GM23338 (cell line): ENCODE data around the gene TRIM23. TPM values are rescaled to one million over a fixed set of nuclear protein-coding genes. Genes with fewer than 3 reads are reported as not detected.

ENCODE experiments used
- ATAC-seq: fragments of 200-7000 bp; cut with Tn5 transposase; 3 replicates; pipeline ENCODE4 v1.9.1; 2020
- DNase-seq: peaks from one replicate; pipeline ENCODE4 v3.0.0-alpha.2; 2015; ENCODE audit warnings: low spot score
- H2AFZ ChIP-seq: fragments of 200-600 bp; sonication (generic); 2 replicates; pipeline ENCODE4 v1.8.0; 2016; ENCODE audit warnings: antibody characterized with exemption, mild to moderate bottlenecking, moderate library complexity
- H3F3A ChIP-seq: fragments of 200-600 bp; sonication (generic); replicated peaks from 2 replicates; pipeline ENCODE4 v1.8.0; 2017; ENCODE audit warnings: antibody characterized with exemption, mixed run types, low read depth
- H3K27ac ChIP-seq: fragments of 200-600 bp; sonication (generic); 2 replicates; pipeline ENCODE4 v1.6.1; 2016; ENCODE audit warnings: low read depth
- H3K27me3 ChIP-seq: fragments of 200-600 bp; sonication (generic); 2 replicates; pipeline ENCODE4 v1.8.0; 2016; ENCODE audit warnings: mild to moderate bottlenecking, mixed run types, moderate library complexity; ENCODE audit not compliant: insufficient read depth
- H3K36me3 ChIP-seq: fragments of 200-600 bp; sonication (generic); 2 replicates; pipeline ENCODE4 v1.8.0; 2016; ENCODE audit warnings: mild to moderate bottlenecking; ENCODE audit not compliant: insufficient read depth
- H3K4me1 ChIP-seq: fragments of 200-600 bp; sonication (generic); 2 replicates; pipeline ENCODE4 v1.8.0; 2016; ENCODE audit warnings: mild to moderate bottlenecking, moderate library complexity; ENCODE audit not compliant: insufficient read depth
- H3K4me2 ChIP-seq: fragments of 200-600 bp; sonication (generic); 2 replicates; pipeline ENCODE4 v1.7.1; 2017; ENCODE audit warnings: mixed run types
- H3K4me3 ChIP-seq: fragments of 200-600 bp; sonication (generic); 2 replicates; pipeline ENCODE4 v1.6.1; 2016; ENCODE audit warnings: mixed run types
- H3K79me2 ChIP-seq: fragments of 200-600 bp; sonication (generic); replicated peaks from 2 replicates; pipeline ENCODE4 v1.8.0; 2017; ENCODE audit warnings: mild to moderate bottlenecking; ENCODE audit not compliant: insufficient read depth
- H3K9me2 ChIP-seq: fragments of 200-600 bp; sonication (generic); 2 replicates; pipeline ENCODE4 v1.8.0; 2017; ENCODE audit not compliant: insufficient read depth
- H4K20me1 ChIP-seq: fragments of 200-600 bp; sonication (generic); replicated peaks from 2 replicates; pipeline ENCODE4 v1.8.0; 2017; ENCODE audit warnings: mild to moderate bottlenecking; ENCODE audit not compliant: insufficient read depth
- H3K27ac Mint-ChIP-seq: 2 replicates; pipeline ENCODE4 v1.8.0; 2020; ENCODE audit warnings: inconsistent platforms, mild to moderate bottlenecking, moderate library complexity, mixed read lengths
- H3K27me3 Mint-ChIP-seq: 3 replicates; pipeline ENCODE4 v1.8.0; 2022; ENCODE audit warnings: low read depth, mild to moderate bottlenecking, moderate library complexity, mixed read lengths, inconsistent platforms; ENCODE audit not compliant: insufficient read depth, poor library complexity
- H3K36me3 Mint-ChIP-seq: 3 replicates; pipeline ENCODE4 v1.8.0; 2021; ENCODE audit warnings: low read depth, mild to moderate bottlenecking, inconsistent platforms, moderate library complexity, mixed read lengths
- H3K4me1 Mint-ChIP-seq: 3 replicates; pipeline ENCODE4 v1.8.0; 2020; ENCODE audit warnings: mild to moderate bottlenecking, inconsistent platforms, mixed read lengths
- H3K4me3 Mint-ChIP-seq: 3 replicates; pipeline ENCODE4 v1.8.0; 2021; ENCODE audit warnings: moderate library complexity, mild to moderate bottlenecking, inconsistent platforms, mixed read lengths
- H3K9me3 Mint-ChIP-seq: 3 replicates; pipeline ENCODE4 v1.8.0; 2020; ENCODE audit warnings: moderate library complexity, mild to moderate bottlenecking, inconsistent platforms, mixed read lengths
- CREB1 ChIP-seq: fragments of 250-450 bp; sonication (Bioruptor Pico); IDR thresholded peaks from 2 replicates; pipeline ENCODE4 v1.5.0; 2020; ENCODE audit warnings: low read depth, mild to moderate bottlenecking, moderate library complexity
- EZH2 ChIP-seq: fragments of 200-600 bp; sonication (generic); IDR thresholded peaks from one replicate; pipeline ENCODE4 v1.8.0; 2017; ENCODE audit warnings: antibody characterized with exemption, mild to moderate bottlenecking, low read depth; ENCODE audit not compliant: unreplicated experiment
- JUNB ChIP-seq: IDR thresholded peaks from one replicate; pipeline ENCODE4 v1.6.1; 2016; ENCODE audit warnings: antibody characterized with exemption; ENCODE audit not compliant: unreplicated experiment
- NANOG ChIP-seq: IDR thresholded peaks from 2 replicates; pipeline ENCODE4 v1.6.1; 2016; ENCODE audit warnings: antibody characterized with exemption, borderline replicate concordance
- POLR2AphosphoS5 ChIP-seq: IDR thresholded peaks from 2 replicates; pipeline ENCODE4 v1.6.1; 2016; ENCODE audit warnings: antibody characterized with exemption, low read depth
- STAT1 ChIP-seq: IDR thresholded peaks from one replicate; pipeline ENCODE4 v1.6.1; 2016; ENCODE audit warnings: antibody characterized with exemption; ENCODE audit not compliant: unreplicated experiment
- ZNF114 ChIP-seq: fragments of 250-450 bp; sonication (Bioruptor Pico); IDR thresholded peaks from 2 replicates; pipeline ENCODE4 v1.5.0; 2020; ENCODE audit warnings: mild to moderate bottlenecking, moderate library complexity
- polyA plus RNA-seq: library from polyadenylated mRNA; unstranded; fragments of >200 nt; fragmentation: Nextera tagmentation; extraction: Ambion mirVana; gene quantifications from 2 replicates; pipeline ENCODE4 v1.2.1, GENCODE V29; 2016
- total RNA-seq: library from RNA; depleted of rRNA; stranded (reverse); fragments of >200 nt; shearing (Covaris generic); gene quantifications from 2 replicates; pipeline ENCODE4 v1.2.3, GENCODE V29; 2014
- TF ChIP-seq, protein P1 (sequence below): fragments of 250-450 bp; sonication (Bioruptor Pico); IDR thresholded peaks from 2 replicates; pipeline ENCODE4 v1.5.0; 2020; ENCODE audit warnings: mild to moderate bottlenecking, moderate library complexity
- TF ChIP-seq, protein P2 (sequence below): IDR thresholded peaks from one replicate; pipeline ENCODE4 v1.6.1; 2018; ENCODE audit warnings: antibody characterized with exemption; ENCODE audit not compliant: unreplicated experiment
- TF ChIP-seq, protein P3 (sequence below): IDR thresholded peaks from 2 replicates; pipeline ENCODE4 v1.6.1; 2016; ENCODE audit warnings: antibody characterized with exemption

Gene TRIM23
- total and polyA plus RNA-seq, 2 experiments from 2014 or later = 5.4 to 10.4 TPM

DNA sequence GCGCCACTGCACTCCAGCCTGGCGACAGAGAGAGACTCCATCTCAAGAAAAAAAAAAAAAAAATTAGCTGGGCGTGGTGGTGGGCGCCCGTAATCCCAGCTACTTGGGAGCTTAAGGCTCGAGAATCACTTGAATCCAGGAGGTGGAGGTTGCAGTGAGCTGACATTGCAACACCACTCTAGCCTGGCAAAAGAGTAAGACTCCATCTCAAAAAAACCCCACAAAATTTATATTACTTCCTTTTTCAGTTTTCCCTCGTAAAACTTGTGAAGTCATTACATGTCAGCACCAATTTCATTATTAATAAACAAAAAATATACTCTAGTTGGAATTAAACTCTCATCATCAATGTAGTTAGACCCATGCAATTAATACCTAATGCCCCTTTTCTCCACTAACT lies 44.6 kb upstream of the TRIM23 start:
- H3K4me1 ChIP-seq = no peaks in the 10 kb centered on the region
- no peak overlapping the region for H3K4me3 ChIP-seq
- no peaks in the 10 kb centered on the region for H3F3A ChIP-seq
- no peak overlapping the region for H3K27ac Mint-ChIP-seq
- no peak overlapping the region for H2AFZ ChIP-seq
- ATAC-seq (no peak), DNase-seq (no peak)
- no peaks in the 10 kb centered on the region for H3K36me3 Mint-ChIP-seq
- no peak overlapping the region for H3K4me3 Mint-ChIP-seq
- no peaks in the 10 kb centered on the region for H3K79me2 ChIP-seq
- H3K27ac ChIP-seq = no peak overlapping the region
- no peaks in the 10 kb centered on the region; the same call in 1 of the 2 replicates for H4K20me1 ChIP-seq
- TF ChIP-seq ZNF114 (CRISPR knock-in tag) = no peak
- TF ChIP-seq JUNB = no peak
- TF ChIP-seq CREB1 (CRISPR knock-in tag) = no peak
- TF ChIP-seq, protein P1, sequence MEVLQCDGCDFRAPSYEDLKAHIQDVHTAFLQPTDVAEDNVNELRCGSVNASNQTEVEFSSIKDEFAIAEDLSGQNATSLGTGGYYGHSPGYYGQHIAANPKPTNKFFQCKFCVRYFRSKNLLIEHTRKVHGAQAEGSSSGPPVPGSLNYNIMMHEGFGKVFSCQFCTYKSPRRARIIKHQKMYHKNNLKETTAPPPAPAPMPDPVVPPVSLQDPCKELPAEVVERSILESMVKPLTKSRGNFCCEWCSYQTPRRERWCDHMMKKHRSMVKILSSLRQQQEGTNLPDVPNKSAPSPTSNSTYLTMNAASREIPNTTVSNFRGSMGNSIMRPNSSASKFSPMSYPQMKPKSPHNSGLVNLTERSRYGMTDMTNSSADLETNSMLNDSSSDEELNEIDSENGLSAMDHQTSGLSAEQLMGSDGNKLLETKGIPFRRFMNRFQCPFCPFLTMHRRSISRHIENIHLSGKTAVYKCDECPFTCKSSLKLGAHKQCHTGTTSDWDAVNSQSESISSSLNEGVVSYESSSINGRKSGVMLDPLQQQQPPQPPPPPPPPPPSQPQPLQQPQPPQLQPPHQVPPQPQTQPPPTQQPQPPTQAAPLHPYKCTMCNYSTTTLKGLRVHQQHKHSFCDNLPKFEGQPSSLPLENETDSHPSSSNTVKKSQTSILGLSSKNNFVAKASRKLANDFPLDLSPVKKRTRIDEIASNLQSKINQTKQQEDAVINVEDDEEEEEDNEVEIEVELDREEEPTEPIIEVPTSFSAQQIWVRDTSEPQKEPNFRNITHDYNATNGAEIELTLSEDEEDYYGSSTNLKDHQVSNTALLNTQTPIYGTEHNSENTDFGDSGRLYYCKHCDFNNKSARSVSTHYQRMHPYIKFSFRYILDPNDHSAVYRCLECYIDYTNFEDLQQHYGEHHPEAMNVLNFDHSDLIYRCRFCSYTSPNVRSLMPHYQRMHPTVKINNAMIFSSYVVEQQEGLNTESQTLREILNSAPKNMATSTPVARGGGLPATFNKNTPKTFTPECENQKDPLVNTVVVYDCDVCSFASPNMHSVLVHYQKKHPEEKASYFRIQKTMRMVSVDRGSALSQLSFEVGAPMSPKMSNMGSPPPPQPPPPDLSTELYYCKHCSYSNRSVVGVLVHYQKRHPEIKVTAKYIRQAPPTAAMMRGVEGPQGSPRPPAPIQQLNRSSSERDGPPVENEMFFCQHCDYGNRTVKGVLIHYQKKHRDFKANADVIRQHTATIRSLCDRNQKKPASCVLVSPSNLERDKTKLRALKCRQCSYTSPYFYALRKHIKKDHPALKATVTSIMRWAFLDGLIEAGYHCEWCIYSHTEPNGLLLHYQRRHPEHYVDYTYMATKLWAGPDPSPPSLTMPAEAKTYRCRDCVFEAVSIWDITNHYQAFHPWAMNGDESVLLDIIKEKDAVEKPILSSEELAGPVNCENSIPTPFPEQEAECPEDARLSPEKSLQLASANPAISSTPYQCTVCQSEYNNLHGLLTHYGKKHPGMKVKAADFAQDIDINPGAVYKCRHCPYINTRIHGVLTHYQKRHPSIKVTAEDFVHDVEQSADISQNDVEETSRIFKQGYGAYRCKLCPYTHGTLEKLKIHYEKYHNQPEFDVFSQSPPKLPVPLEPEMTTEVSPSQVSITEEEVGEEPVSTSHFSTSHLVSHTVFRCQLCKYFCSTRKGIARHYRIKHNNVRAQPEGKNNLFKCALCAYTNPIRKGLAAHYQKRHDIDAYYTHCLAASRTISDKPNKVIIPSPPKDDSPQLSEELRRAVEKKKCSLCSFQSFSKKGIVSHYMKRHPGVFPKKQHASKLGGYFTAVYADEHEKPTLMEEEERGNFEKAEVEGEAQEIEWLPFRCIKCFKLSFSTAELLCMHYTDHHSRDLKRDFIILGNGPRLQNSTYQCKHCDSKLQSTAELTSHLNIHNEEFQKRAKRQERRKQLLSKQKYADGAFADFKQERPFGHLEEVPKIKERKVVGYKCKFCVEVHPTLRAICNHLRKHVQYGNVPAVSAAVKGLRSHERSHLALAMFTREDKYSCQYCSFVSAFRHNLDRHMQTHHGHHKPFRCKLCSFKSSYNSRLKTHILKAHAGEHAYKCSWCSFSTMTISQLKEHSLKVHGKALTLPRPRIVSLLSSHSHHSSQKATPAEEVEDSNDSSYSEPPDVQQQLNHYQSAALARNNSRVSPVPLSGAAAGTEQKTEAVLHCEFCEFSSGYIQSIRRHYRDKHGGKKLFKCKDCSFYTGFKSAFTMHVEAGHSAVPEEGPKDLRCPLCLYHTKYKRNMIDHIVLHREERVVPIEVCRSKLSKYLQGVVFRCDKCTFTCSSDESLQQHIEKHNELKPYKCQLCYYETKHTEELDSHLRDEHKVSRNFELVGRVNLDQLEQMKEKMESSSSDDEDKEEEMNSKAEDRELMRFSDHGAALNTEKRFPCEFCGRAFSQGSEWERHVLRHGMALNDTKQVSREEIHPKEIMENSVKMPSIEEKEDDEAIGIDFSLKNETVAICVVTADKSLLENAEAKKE = no peak
- TF ChIP-seq POLR2AphosphoS5 = no peak
- TF ChIP-seq, protein P2, sequence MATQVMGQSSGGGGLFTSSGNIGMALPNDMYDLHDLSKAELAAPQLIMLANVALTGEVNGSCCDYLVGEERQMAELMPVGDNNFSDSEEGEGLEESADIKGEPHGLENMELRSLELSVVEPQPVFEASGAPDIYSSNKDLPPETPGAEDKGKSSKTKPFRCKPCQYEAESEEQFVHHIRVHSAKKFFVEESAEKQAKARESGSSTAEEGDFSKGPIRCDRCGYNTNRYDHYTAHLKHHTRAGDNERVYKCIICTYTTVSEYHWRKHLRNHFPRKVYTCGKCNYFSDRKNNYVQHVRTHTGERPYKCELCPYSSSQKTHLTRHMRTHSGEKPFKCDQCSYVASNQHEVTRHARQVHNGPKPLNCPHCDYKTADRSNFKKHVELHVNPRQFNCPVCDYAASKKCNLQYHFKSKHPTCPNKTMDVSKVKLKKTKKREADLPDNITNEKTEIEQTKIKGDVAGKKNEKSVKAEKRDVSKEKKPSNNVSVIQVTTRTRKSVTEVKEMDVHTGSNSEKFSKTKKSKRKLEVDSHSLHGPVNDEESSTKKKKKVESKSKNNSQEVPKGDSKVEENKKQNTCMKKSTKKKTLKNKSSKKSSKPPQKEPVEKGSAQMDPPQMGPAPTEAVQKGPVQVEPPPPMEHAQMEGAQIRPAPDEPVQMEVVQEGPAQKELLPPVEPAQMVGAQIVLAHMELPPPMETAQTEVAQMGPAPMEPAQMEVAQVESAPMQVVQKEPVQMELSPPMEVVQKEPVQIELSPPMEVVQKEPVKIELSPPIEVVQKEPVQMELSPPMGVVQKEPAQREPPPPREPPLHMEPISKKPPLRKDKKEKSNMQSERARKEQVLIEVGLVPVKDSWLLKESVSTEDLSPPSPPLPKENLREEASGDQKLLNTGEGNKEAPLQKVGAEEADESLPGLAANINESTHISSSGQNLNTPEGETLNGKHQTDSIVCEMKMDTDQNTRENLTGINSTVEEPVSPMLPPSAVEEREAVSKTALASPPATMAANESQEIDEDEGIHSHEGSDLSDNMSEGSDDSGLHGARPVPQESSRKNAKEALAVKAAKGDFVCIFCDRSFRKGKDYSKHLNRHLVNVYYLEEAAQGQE = no peak
- no peak for TF ChIP-seq EZH2
- TF ChIP-seq NANOG = no peak
- TF ChIP-seq, protein P3, sequence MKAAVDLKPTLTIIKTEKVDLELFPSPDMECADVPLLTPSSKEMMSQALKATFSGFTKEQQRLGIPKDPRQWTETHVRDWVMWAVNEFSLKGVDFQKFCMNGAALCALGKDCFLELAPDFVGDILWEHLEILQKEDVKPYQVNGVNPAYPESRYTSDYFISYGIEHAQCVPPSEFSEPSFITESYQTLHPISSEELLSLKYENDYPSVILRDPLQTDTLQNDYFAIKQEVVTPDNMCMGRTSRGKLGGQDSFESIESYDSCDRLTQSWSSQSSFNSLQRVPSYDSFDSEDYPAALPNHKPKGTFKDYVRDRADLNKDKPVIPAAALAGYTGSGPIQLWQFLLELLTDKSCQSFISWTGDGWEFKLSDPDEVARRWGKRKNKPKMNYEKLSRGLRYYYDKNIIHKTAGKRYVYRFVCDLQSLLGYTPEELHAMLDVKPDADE = no peak
- TF ChIP-seq STAT1 = no peak
- H3K9me3 Mint-ChIP-seq = no peaks in the 10 kb centered on the region
- no peaks in the 10 kb centered on the region for H3K9me2 ChIP-seq
- no peaks in the 10 kb centered on the region for H3K27me3 ChIP-seq
- H3K36me3 ChIP-seq = no peaks in the 10 kb centered on the region
- H3K4me1 Mint-ChIP-seq = no peaks in the 10 kb centered on the region
- no peak overlapping the region for H3K4me2 ChIP-seq
- H3K27me3 Mint-ChIP-seq = no peaks in the 10 kb centered on the region
